GM10266 (cell line): ENCODE data around the gene EFNB1.

Source experiments
- DNase-seq: peaks from one replicate; pipeline ENCODE4 v3.0.0; 2012; ENCODE audit errors: extremely low spot score
- CTCF ChIP-seq: IDR thresholded peaks from 2 replicates; pipeline ENCODE4 v1.5.1; 2012; ENCODE audit warnings: mild to moderate bottlenecking, low read depth; ENCODE audit not compliant: control insufficient read depth, insufficient read depth; ENCODE audit errors: missing control alignments

Gene EFNB1

GRCh38 chrX:68801737-68802290, 27.0 kb upstream of the EFNB1 start:
- TF ChIP-seq CTCF, result no peak
- DNase-seq, result no peak

DNA sequence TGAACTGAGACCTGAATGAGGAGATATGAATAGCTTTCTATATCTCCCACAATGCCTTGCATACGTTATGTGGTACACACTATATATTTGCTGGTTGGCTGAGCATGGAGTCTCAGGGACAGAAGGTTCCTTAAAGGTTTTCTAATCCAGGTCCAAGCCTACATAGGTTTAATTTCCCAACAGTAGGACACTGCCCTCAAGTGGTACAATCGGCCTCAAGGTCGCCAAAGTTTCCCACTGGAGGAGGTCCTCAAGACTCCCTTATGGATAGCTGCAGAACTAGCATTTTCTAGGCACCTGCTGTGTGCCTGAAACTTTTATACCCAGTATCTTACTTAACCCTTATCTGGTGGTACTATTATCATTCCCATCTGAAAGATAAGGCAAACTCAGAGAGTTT, 21.0 kb upstream of the EFNB1 start:
- DNase-seq, result no peak
- no peak for TF ChIP-seq CTCF

- no peak for DNase-seq
- TF ChIP-seq CTCF, result peak; percentile 9
These were observed 20.0 kb upstream of the EFNB1 start for GRCh38 chrX:68808686-68809357.

GRCh38 chrX:68820476-68821110, 8.2 kb upstream of the EFNB1 start:
- TF ChIP-seq CTCF, result no peak
- no peak for DNase-seq

DNA sequence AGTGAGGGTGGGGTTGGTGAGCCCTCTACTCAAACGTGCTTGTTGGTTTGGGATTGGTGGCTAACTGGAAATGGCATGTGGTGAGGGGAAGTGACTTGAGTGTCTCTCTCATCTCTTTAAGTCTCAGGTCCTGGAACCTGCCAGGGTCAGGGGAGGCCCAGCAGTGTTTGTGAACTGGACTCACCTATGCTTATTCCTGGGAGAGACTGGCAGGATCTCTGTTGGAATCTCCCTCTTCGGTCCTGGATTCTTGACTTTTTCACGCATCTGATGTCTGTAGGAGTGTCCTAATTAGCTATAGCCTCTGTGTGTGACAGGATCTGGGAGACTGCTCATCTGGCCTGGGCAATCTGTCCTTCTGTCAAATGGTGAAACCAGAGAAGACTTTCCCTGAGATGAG, 7.2 kb upstream of the EFNB1 start:
- no peak for DNase-seq
- TF ChIP-seq CTCF, result no peak

DNA sequence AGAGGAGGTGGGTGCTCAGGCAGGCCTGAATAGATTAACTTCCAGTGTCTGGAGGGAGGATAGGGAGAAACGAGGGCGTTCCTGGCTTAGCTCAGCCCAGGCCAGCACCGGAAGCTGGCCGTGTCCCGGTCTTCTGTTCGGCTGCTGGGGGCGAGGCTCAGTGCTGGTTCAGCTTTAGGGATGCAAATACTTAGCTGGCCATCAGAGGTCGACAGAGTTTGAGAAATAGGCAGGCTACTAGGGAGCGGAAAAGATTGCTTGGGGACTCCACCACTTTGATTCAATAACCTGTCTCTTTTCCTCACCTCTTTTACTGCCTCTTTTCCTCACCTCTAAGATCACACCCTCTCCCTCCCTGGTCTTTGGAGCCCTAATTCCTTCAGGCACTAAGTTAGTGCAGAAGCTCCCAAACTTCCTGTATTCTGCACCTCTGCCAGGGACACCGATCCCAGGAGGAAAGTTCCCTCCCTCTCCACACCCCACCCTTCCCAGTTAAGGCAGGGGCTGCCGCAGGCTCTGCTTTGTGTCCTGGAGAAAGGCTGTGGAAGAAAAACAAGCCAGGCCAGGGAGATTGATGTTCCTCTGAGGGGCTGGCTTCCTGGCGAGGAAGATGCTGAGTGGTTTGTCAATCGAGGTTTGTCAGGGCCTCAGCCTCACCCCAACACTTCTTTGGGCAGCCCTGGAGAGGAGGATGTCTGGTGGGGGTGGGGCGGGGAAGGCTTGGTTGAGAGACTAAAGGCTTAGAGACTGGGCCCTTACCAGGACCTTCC, 6.0 kb upstream of the EFNB1 start:
- DNase-seq, result no peak
- peak; percentile 58 for TF ChIP-seq CTCF
